A549 (cell line): ENCODE results near the gene UBAP1.

Experiments used
- CHD4 ChIP-seq: fragments of 200-600 bp; sonication (generic); IDR thresholded peaks from 2 replicates; pipeline ENCODE4 v1.6.1; 2016; ENCODE audit warnings: antibody characterized with exemption, mild to moderate bottlenecking, borderline replicate concordance
- EP300 ChIP-seq, 2 experiments: fragments of >200 bp; sonication (Bioruptor Twin); formaldehyde crosslinking; IDR thresholded peaks; 2 replicates in 1 of 2; 3 replicates in 1 of 2; pipeline ENCODE4 v1.6.1; 2016 to 2017
- POLR2A ChIP-seq: IDR thresholded peaks from 2 replicates; pipeline ENCODE4 v1.6.1; 2012; ENCODE audit warnings: mild to moderate bottlenecking, low read length
- RAD21 ChIP-seq, 2 experiments: fragments of >200 bp in 1 of 2; sonication (Bioruptor Twin) in 1 of 2; formaldehyde crosslinking in 1 of 2; IDR thresholded peaks in 1 of 2; conservative IDR thresholded peaks in 1 of 2; 2 replicates in 1 of 2; 3 replicates in 1 of 2; pipeline ENCODE4 v1.6.1; 2012 to 2018; ENCODE audit warnings: inconsistent platforms in 1 of 2
- RNF2 ChIP-seq: fragments of 200-600 bp; sonication (generic); IDR thresholded peaks from 2 replicates; pipeline ENCODE4 v1.6.1; 2016; ENCODE audit warnings: low read depth, mild to moderate bottlenecking, antibody characterized with exemption, moderate library complexity, borderline replicate concordance
- TF ChIP-seq, protein P1 (sequence below): fragments of >200 bp; sonication (Bioruptor Twin); formaldehyde crosslinking; IDR thresholded peaks from 3 replicates; pipeline ENCODE4 v1.5.1; 2016
- TF ChIP-seq, protein P2 (sequence below): fragments of 150-350 bp; IDR thresholded peaks from 2 replicates; pipeline ENCODE4 v1.6.1; 2014; ENCODE audit warnings: low read depth, mild to moderate bottlenecking, low read length
- TF ChIP-seq, protein P3 (sequence below): IDR thresholded peaks from 2 replicates; pipeline ENCODE4 v1.6.1; 2012
- TF ChIP-seq, protein P4 (sequence below): IDR thresholded peaks from 2 replicates; pipeline ENCODE4 v1.6.1; 2012; ENCODE audit warnings: low read depth, borderline replicate concordance

DNA sequence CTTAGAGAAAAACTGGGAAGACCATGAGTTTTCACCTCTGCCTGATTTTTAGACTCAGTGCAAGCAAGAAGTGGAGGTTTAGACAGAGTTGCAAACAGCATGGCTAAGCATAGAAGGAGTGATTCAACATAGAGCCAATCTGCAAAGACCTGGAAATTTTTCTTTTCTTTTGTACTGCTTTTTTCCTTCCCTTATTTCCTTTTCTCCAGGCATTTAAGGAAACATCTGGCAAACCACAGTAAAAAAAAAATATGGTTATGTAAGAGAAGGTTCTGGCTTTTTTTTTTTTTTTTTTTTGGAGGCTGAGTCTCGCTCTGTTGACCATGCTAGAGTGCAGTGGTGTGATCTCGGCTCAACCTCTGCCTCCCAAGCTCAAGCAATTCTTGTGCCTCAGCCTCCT lies 35.7 kb upstream of the UBAP1 start:
- TF ChIP-seq CHD4 (no peak), EP300 (IDR thresholded peaks at IDR 0.05) (no peak), POLR2A (no peak), RNF2 (no peak), RAD21 (conservative IDR thresholded peaks at IDR 0.05 in 1 of 2, IDR thresholded peaks at IDR 0.05 in 1 of 2) (no peak)
- TF ChIP-seq, protein P1, sequence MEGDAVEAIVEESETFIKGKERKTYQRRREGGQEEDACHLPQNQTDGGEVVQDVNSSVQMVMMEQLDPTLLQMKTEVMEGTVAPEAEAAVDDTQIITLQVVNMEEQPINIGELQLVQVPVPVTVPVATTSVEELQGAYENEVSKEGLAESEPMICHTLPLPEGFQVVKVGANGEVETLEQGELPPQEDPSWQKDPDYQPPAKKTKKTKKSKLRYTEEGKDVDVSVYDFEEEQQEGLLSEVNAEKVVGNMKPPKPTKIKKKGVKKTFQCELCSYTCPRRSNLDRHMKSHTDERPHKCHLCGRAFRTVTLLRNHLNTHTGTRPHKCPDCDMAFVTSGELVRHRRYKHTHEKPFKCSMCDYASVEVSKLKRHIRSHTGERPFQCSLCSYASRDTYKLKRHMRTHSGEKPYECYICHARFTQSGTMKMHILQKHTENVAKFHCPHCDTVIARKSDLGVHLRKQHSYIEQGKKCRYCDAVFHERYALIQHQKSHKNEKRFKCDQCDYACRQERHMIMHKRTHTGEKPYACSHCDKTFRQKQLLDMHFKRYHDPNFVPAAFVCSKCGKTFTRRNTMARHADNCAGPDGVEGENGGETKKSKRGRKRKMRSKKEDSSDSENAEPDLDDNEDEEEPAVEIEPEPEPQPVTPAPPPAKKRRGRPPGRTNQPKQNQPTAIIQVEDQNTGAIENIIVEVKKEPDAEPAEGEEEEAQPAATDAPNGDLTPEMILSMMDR, result no peak
- TF ChIP-seq, protein P2, sequence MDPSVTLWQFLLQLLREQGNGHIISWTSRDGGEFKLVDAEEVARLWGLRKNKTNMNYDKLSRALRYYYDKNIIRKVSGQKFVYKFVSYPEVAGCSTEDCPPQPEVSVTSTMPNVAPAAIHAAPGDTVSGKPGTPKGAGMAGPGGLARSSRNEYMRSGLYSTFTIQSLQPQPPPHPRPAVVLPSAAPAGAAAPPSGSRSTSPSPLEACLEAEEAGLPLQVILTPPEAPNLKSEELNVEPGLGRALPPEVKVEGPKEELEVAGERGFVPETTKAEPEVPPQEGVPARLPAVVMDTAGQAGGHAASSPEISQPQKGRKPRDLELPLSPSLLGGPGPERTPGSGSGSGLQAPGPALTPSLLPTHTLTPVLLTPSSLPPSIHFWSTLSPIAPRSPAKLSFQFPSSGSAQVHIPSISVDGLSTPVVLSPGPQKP, result no peak
- TF ChIP-seq, protein P3, sequence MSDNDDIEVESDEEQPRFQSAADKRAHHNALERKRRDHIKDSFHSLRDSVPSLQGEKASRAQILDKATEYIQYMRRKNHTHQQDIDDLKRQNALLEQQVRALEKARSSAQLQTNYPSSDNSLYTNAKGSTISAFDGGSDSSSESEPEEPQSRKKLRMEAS, result no peak
- TF ChIP-seq, protein P4, sequence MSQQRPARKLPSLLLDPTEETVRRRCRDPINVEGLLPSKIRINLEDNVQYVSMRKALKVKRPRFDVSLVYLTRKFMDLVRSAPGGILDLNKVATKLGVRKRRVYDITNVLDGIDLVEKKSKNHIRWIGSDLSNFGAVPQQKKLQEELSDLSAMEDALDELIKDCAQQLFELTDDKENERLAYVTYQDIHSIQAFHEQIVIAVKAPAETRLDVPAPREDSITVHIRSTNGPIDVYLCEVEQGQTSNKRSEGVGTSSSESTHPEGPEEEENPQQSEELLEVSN, result no peak
